HEK293T (cell line): ENCODE measurements around the gene TSPAN1.

Experiments
- ARNT ChIP-seq: fragments of 450-650 bp; IDR thresholded peaks from 2 replicates; pipeline ENCODE4 v1.6.1; 2017; ENCODE audit warnings: mild to moderate bottlenecking
- BHLHE40 ChIP-seq: fragments of 450-650 bp; IDR thresholded peaks from 2 replicates; pipeline ENCODE4 v1.6.1; 2016; ENCODE audit warnings: mild to moderate bottlenecking, moderate library complexity, borderline replicate concordance
- CTBP1 ChIP-seq: fragments of 450-650 bp; IDR thresholded peaks from 2 replicates; pipeline ENCODE4 v1.6.1; 2016; ENCODE audit warnings: borderline replicate concordance
- ELF4 ChIP-seq: fragments of 450-650 bp; IDR thresholded peaks from 2 replicates; pipeline ENCODE4 v1.6.1; 2017; ENCODE audit warnings: antibody characterized with exemption
- FOXA1 ChIP-seq: fragments of 450-650 bp; IDR thresholded peaks from 2 replicates; pipeline ENCODE4 v1.6.1; 2016; ENCODE audit warnings: mild to moderate bottlenecking
- FOXK2 ChIP-seq: fragments of 450-650 bp; IDR thresholded peaks from 2 replicates; pipeline ENCODE4 v1.6.1; 2016; ENCODE audit warnings: mild to moderate bottlenecking
- FOXM1 ChIP-seq: fragments of 450-650 bp; IDR thresholded peaks from 2 replicates; pipeline ENCODE4 v1.6.1; 2017; ENCODE audit warnings: mild to moderate bottlenecking, borderline replicate concordance
- HDGF ChIP-seq: fragments of 450-650 bp; IDR thresholded peaks from 2 replicates; pipeline ENCODE4 v1.6.1; 2017; ENCODE audit warnings: antibody characterized with exemption, borderline replicate concordance
- L3MBTL2 ChIP-seq: fragments of 450-650 bp; conservative IDR thresholded peaks from 2 replicates; pipeline ENCODE4 v1.6.1; 2016; ENCODE audit warnings: mild to moderate bottlenecking
- LEF1 ChIP-seq: fragments of 450-650 bp; IDR thresholded peaks from 2 replicates; pipeline ENCODE4 v1.6.1; 2017; ENCODE audit warnings: mild to moderate bottlenecking, borderline replicate concordance
- NFRKB ChIP-seq: fragments of 450-650 bp; IDR thresholded peaks from 2 replicates; pipeline ENCODE4 v1.6.1; 2016; ENCODE audit warnings: mild to moderate bottlenecking, moderate library complexity
- SP1 ChIP-seq: fragments of 450-650 bp; IDR thresholded peaks from 2 replicates; pipeline ENCODE4 v1.6.1; 2017
- SUZ12 ChIP-seq: fragments of 450-650 bp; IDR thresholded peaks from 2 replicates; pipeline ENCODE4 v1.6.1; 2016; ENCODE audit warnings: mild to moderate bottlenecking
- TARDBP ChIP-seq: fragments of 450-650 bp; IDR thresholded peaks from 2 replicates; pipeline ENCODE4 v1.6.1; 2016

DNA sequence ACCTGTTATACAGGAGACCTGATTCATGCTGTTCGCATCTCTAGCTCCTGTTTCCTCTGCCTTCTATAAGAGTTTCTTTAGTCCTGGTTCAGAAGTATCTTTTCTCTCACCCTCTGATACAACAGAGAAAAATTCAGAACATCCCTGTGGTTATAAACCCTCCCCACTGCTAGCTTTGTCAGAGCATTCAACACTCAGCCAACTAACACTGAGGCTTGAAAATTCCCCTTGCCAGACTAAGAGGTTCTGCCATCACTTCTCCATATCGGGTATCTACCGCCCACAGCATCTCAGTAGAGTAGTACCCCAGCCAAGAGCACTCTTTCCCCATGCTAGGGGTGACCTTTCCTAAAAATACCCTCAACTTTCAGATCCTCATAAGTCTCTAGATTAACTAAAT lies 22.9 kb upstream of the TSPAN1 start:
- TF ChIP-seq NFRKB (no peak), FOXA1 (no peak), SP1 (no peak), ELF4 (no peak), LEF1 (no peak), TARDBP (no peak), SUZ12 (no peak), ARNT (no peak), FOXM1 (no peak), FOXK2 (no peak), BHLHE40 (no peak), HDGF (no peak), CTBP1 (no peak), L3MBTL2 (no peak)
